IgD-negative memory B cell (primary cell): ENCODE data around the gene SULT2B1. TPM values are rescaled to one million over a fixed set of nuclear protein-coding genes. Genes with fewer than 3 reads are reported as not detected.

Source experiments
- H3K27ac Mint-ChIP-seq, 3 donors: one replicate each; pipeline ENCODE4 v1.8.0; 2020 to 2022; ENCODE audit warnings: mild to moderate bottlenecking in 3 of 3, mixed read lengths in 3 of 3, moderate library complexity in 1 of 3
- H3K27me3 Mint-ChIP-seq: one replicate; pipeline ENCODE4 v1.8.0; 2021; ENCODE audit warnings: mixed read lengths
- H3K36me3 Mint-ChIP-seq: one replicate; pipeline ENCODE4 v1.8.0; 2020; ENCODE audit warnings: mild to moderate bottlenecking, mixed read lengths
- H3K4me1 Mint-ChIP-seq, 3 donors: one replicate each; pipeline ENCODE4 v1.8.0; 2020 to 2022; ENCODE audit warnings: mixed read lengths in 3 of 3, mild to moderate bottlenecking in 1 of 3
- H3K4me3 Mint-ChIP-seq, 4 donors: one replicate each; pipeline ENCODE4 v1.8.0; 2020 to 2022; ENCODE audit warnings: mild to moderate bottlenecking in 4 of 4, mixed read lengths in 4 of 4, moderate library complexity in 3 of 4
- H3K9me3 Mint-ChIP-seq, 3 donors: one replicate each; pipeline ENCODE4 v1.8.0; 2020 to 2021; ENCODE audit warnings: mixed read lengths in 3 of 3, mild to moderate bottlenecking in 1 of 3
- polyA plus RNA-seq: library from polyadenylated mRNA; unstranded; fragments of 300-500 nt; fragmentation: Illumina TruSeq; gene quantifications from one replicate; pipeline ENCODE4 v1.2.3, GENCODE V29; 2021

The SULT2B1 gene
- polyA plus RNA-seq, 1 donor from 2014 or later: not detected

DNA sequence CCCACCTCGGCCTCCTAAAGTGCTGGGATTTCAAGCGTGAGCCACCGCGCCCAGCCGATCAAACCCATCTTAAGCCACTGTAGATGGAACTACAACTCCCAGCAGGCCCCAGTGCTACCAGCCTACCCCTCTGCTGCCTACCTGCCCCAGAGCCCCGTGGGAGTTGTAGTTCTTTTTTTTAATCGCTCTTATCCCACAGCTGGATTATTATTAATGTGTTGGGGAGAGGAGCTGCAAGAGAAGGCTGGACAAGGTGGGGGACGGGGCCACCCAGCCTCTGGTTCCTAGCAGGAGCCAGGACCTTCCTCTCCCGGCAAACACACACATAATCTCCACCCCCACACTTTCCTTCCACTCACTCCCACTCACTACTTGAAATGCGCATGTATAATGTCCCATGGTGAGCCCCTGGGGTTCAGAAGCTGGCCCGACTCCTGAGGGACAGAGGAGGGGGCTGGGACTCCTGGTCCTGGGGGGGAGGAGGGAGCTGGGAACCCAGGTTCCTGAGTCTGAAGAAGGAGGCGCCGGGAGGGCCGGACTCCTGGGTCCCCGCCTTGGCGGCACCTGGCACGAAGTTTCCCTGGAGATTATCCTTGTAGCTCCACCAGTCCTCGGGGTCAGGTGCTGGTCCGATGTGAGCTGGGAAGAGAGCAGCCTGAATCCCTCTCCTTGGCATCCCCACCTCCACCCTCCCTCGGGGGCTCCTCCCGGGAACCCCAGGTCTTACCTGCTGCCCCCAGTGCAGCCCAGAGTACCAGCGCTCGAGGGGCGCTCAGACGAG, 93.1 kb downstream of the SULT2B1 start:
- Mint-ChIP-seq H3K9me3 (peaks cover 0 to 2% (median 0%) of the 10 kb centered on the region in 3 donors), H3K4me1 (peaks cover 10 to 31% (median 27%) of the 10 kb centered on the region in 3 donors), H3K36me3 (peaks cover 1% of the 10 kb centered on the region), H3K4me3 (peak overlapping the region; percentile 81 to 97 (median 90)), H3K27ac (peak overlapping the region; percentile 5 to 94 (median 76)), H3K27me3 (no peaks in the 10 kb centered on the region)

DNA sequence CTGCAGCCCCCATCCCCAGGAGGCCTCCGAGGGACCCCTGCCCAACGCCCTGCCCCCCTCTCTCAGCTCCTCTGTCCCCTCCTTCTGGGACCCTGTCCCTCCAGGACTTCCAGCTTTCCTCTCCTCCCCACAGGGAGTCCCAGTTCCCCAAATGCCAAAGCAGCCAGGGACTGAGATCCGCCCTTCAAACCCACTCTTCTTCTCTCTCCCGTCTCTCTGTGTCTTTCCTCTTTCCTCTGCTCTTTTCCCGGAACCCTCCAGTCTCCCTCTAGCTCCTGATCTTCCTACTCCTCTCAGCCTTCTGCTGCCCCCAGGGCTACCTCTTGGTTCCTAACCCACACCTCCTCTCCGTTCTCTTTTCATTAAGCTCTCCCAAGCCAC, 93.6 kb downstream of the SULT2B1 start:
- Mint-ChIP-seq H3K4me1 (peaks cover 10 to 30% (median 27%) of the 10 kb centered on the region in 3 donors), H3K9me3 (peaks cover 0 to 2% (median 0%) of the 10 kb centered on the region in 3 donors), H3K4me3 (peak overlapping the region; percentile 81 to 97 (median 90)), H3K36me3 (peaks cover 1% of the 10 kb centered on the region), H3K27ac (peak overlapping the region; percentile 5 to 94 (median 76)), H3K27me3 (no peaks in the 10 kb centered on the region)

DNA sequence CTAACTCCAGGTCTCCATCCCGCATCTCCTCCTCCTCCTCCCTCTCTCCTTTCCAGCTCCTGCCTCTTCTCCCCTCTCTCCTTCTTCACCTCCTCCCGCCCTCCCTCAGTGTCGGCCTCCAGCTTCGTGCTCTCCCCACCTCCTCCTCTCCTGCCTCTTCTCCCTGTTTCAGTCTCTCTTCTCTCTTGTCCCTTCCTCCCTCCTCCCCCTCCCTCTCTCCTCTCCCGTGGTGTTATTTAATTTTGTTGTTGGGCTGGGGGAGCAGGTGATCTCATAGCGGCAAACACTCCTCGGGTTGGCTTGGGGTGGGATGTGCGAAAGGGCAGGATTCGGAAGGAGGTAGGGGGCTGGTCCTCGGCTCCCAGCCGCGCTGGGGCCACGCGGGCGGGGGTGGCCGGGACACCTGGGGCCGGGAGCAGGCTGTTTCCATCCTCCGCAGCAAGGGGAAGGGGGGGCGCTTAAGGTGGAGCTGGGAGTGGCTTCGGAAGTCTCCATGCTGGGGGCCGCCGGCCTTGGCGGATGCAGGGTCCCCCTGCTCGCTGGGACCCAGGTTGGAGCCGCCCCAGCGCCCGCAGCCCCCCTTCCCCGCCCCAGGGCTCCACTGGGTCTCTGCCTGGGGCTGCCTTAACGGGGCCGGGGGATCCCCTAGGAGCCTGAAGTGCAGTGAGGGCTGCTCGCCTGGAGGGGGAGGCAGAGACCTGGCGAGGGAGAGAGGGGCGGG, 94.2 kb downstream of the SULT2B1 start, which contains the start of gene CA11:
CA11 (minus strand) TSS at position 187 of the 721 bp plus-strand sequence. CDS start 555 bp downstream, outside the sequence.
- no peaks in the 10 kb centered on the region for H3K27me3 Mint-ChIP-seq
- peaks cover 0 to 2% (median 0%) of the 10 kb centered on the region in 3 donors for H3K9me3 Mint-ChIP-seq
- H3K36me3 Mint-ChIP-seq: peaks cover 1% of the 10 kb centered on the region
- peak within 1 kb of the TSS; percentile 81 to 97 (median 90) for H3K4me3 Mint-ChIP-seq
- peaks cover 10 to 30% (median 29%) of the 10 kb centered on the region in 3 donors for H3K4me1 Mint-ChIP-seq
- H3K27ac Mint-ChIP-seq: peak within 1 kb of the TSS; percentile 73 to 94 (median 76)

GRCh38 chr19:48646722-48647216, 94.8 kb downstream of the SULT2B1 start:
- no peaks in the 10 kb centered on the region for H3K27me3 Mint-ChIP-seq
- H3K4me1 Mint-ChIP-seq: peaks cover 10 to 33% (median 27%) of the 10 kb centered on the region in 3 donors
- peak overlapping the region; percentile 37 to 84 (median 73) for H3K27ac Mint-ChIP-seq
- peaks cover 1% of the 10 kb centered on the region for H3K36me3 Mint-ChIP-seq
- peak overlapping the region; percentile 11 to 89 (median 52) for H3K4me3 Mint-ChIP-seq
- peaks cover 0 to 2% (median 0%) of the 10 kb centered on the region in 3 donors for H3K9me3 Mint-ChIP-seq

- Mint-ChIP-seq H3K36me3 (peaks cover 1% of the 10 kb centered on the region), H3K9me3 (peaks cover 0 to 2% (median 0%) of the 10 kb centered on the region in 3 donors), H3K4me1 (peaks cover 11 to 33% (median 28%) of the 10 kb centered on the region in 3 donors), H3K4me3 (peak overlapping the region in 3 of 4 donors; percentile 8 to 80 (median 78)), H3K27ac (peak overlapping the region in 2 of 3 donors; percentile 1 to 31), H3K27me3 (no peaks in the 10 kb centered on the region)
Measured at GRCh38 chr19:48648134-48648533, 96.2 kb downstream of the SULT2B1 start.

Other genes starting within 250 kb of the SULT2B1 start
- 586 TPM for gene EMP3, start 226.6 kb upstream of the SULT2B1 start, polyA plus RNA-seq
- gene TMEM143, start 188.2 kb upstream of the SULT2B1 start, polyA plus RNA-seq: 16.2 TPM
- not detected for gene SYNGR4, start 187.8 kb upstream of the SULT2B1 start, polyA plus RNA-seq
- gene KDELR1, start 160.6 kb upstream of the SULT2B1 start, polyA plus RNA-seq: 29.2 TPM
- not detected for gene GRIN2D, start 158.5 kb upstream of the SULT2B1 start, polyA plus RNA-seq
- gene GRWD1, start 106.2 kb upstream of the SULT2B1 start, polyA plus RNA-seq: 40.3 TPM
- gene KCNJ14, start 96.6 kb upstream of the SULT2B1 start, polyA plus RNA-seq: 0.48 TPM
- 31.8 TPM for gene CYTH2, start 82.8 kb upstream of the SULT2B1 start, polyA plus RNA-seq
- gene LMTK3, start 40.3 kb upstream of the SULT2B1 start, polyA plus RNA-seq: not detected
- gene SPACA4, start 54.6 kb downstream of the SULT2B1 start, polyA plus RNA-seq: not detected
- gene FAM83E, start 62.9 kb downstream of the SULT2B1 start, polyA plus RNA-seq: not detected
- 2,549 TPM for gene RPL18, start 67.0 kb downstream of the SULT2B1 start, polyA plus RNA-seq
- 11.0 TPM for gene SPHK2, start 67.3 kb downstream of the SULT2B1 start, polyA plus RNA-seq
- 86.1 TPM for gene DBP, start 85.2 kb downstream of the SULT2B1 start, polyA plus RNA-seq
- gene CA11, start 94.0 kb downstream of the SULT2B1 start, polyA plus RNA-seq: 11.6 TPM
- 0.66 TPM for gene NTN5, start 120.8 kb downstream of the SULT2B1 start, polyA plus RNA-seq
- not detected for gene FUT2, start 143.8 kb downstream of the SULT2B1 start, polyA plus RNA-seq
- gene MAMSTR, start 167.6 kb downstream of the SULT2B1 start, polyA plus RNA-seq: 0.45 TPM
- gene RASIP1, start 188.4 kb downstream of the SULT2B1 start, polyA plus RNA-seq: 0.26 TPM
- not detected for gene IZUMO1, start 194.7 kb downstream of the SULT2B1 start, polyA plus RNA-seq
- not detected for gene FUT1, start 200.5 kb downstream of the SULT2B1 start, polyA plus RNA-seq
- not detected for gene FGF21, start 203.4 kb downstream of the SULT2B1 start, polyA plus RNA-seq